H9 (cell line): ENCODE results near the gene MAMDC4. TPM values are rescaled to one million over a fixed set of nuclear protein-coding genes. Genes with fewer than 3 reads are reported as not detected.
"Not testable (repeated sequence)": the region's sequence is repeated elsewhere in the genome, so short reads cannot be mapped to it uniquely, and the experiment has no call there.

Source experiments
- DNase-seq: peaks from one replicate; pipeline ENCODE4 v3.0.0-alpha.2; 2017
- H2AFZ ChIP-seq: one replicate; pipeline ENCODE4 v1.6.1; 2013; ENCODE audit warnings: mild to moderate bottlenecking, low read length, control low read depth, moderate library complexity
- H2AK5ac ChIP-seq: 2 replicates; pipeline ENCODE4 v1.6.1; 2013; ENCODE audit warnings: low read length, control low read depth, mixed read lengths; ENCODE audit not compliant: insufficient read length
- H2BK120ac ChIP-seq: one replicate; pipeline ENCODE4 v1.6.1; 2013; ENCODE audit warnings: low read depth, mild to moderate bottlenecking, low read length, control low read depth, inconsistent platforms; ENCODE audit not compliant: poor library complexity, severe bottlenecking
- H2BK12ac ChIP-seq: 2 replicates; pipeline ENCODE4 v1.6.1; 2013; ENCODE audit warnings: low read length, control low read depth, mixed read lengths, low read depth; ENCODE audit not compliant: insufficient read length
- H2BK15ac ChIP-seq: 2 replicates; pipeline ENCODE4 v1.6.1; 2013; ENCODE audit warnings: low read depth, low read length, control low read depth
- H2BK20ac ChIP-seq: one replicate; pipeline ENCODE4 v1.6.1; 2013; ENCODE audit warnings: low read depth, mild to moderate bottlenecking, low read length, control low read depth, inconsistent platforms; ENCODE audit not compliant: poor library complexity, severe bottlenecking
- H2BK5ac ChIP-seq: 2 replicates; pipeline ENCODE4 v1.6.1; 2013; ENCODE audit warnings: low read length, control low read depth, mixed read lengths; ENCODE audit not compliant: insufficient read length
- H3K14ac ChIP-seq: 2 replicates; pipeline ENCODE4 v1.6.1; 2013; ENCODE audit warnings: low read length, control low read depth; ENCODE audit not compliant: insufficient read depth
- H3K18ac ChIP-seq: 2 replicates; pipeline ENCODE4 v1.6.1; 2013; ENCODE audit warnings: low read depth, mild to moderate bottlenecking, mixed read lengths, low read length, control low read depth; ENCODE audit not compliant: insufficient read length
- H3K23ac ChIP-seq: 2 replicates; pipeline ENCODE4 v1.6.1; 2013; ENCODE audit warnings: low read length, control low read depth, mixed read lengths, low read depth; ENCODE audit not compliant: insufficient read length
- H3K23me2 ChIP-seq: 2 replicates; pipeline ENCODE4 v1.6.1; 2013; ENCODE audit warnings: low read depth, mild to moderate bottlenecking, mixed read lengths, low read length, control low read depth; ENCODE audit not compliant: insufficient read length, poor library complexity, severe bottlenecking
- H3K27ac ChIP-seq: 2 replicates; pipeline ENCODE4 v1.5.1; 2013; ENCODE audit warnings: low read length, control low read depth, mixed read lengths, low read depth; ENCODE audit not compliant: insufficient read length
- H3K27me3 ChIP-seq: 2 replicates; pipeline ENCODE4 v1.6.1; 2013; ENCODE audit warnings: low read length, control low read depth, inconsistent platforms; ENCODE audit not compliant: insufficient read depth
- H3K4ac ChIP-seq: 2 replicates; pipeline ENCODE4 v1.6.1; 2013; ENCODE audit warnings: low read depth, mild to moderate bottlenecking, control low read depth, inconsistent platforms, low read length, moderate library complexity
- H3K4me1 ChIP-seq: 2 replicates; pipeline ENCODE4 v1.6.1; 2013; ENCODE audit warnings: low read length, control low read depth, inconsistent platforms; ENCODE audit not compliant: insufficient read depth
- H3K4me2 ChIP-seq: 2 replicates; pipeline ENCODE4 v1.6.1; 2013; ENCODE audit warnings: low read length, control low read depth, mixed read lengths; ENCODE audit not compliant: insufficient read length, insufficient read depth
- H3K56ac ChIP-seq: 2 replicates; pipeline ENCODE4 v1.6.1; 2013; ENCODE audit warnings: low read depth, mild to moderate bottlenecking, mixed read lengths, low read length, control low read depth; ENCODE audit not compliant: insufficient read length
- H3K79me1 ChIP-seq: 2 replicates; pipeline ENCODE4 v1.6.1; 2013; ENCODE audit warnings: low read depth, mild to moderate bottlenecking, moderate library complexity, low read length, control low read depth, inconsistent platforms; ENCODE audit not compliant: insufficient read depth, poor library complexity, severe bottlenecking
- H3K79me2 ChIP-seq: 2 replicates; pipeline ENCODE4 v1.6.1; 2013; ENCODE audit warnings: low read length, control low read depth, inconsistent platforms; ENCODE audit not compliant: insufficient read depth
- H3K9ac ChIP-seq: 2 replicates; pipeline ENCODE4 v1.6.1; 2013; ENCODE audit warnings: low read length, control low read depth, mixed read lengths; ENCODE audit not compliant: insufficient read length; ENCODE audit errors: extremely low read depth
- H3K9me3 ChIP-seq: one replicate; pipeline ENCODE4 v1.6.1; 2013; ENCODE audit warnings: low read depth, low read length, inconsistent platforms; ENCODE audit not compliant: control insufficient read depth
- H3T11ph ChIP-seq: one replicate; pipeline ENCODE4 v1.6.1; 2013; ENCODE audit warnings: mild to moderate bottlenecking, low read length, control low read depth, inconsistent platforms
- H4K20me1 ChIP-seq: one replicate; pipeline ENCODE4 v1.6.1; 2013; ENCODE audit not compliant: control insufficient read depth, insufficient read length, insufficient read depth
- H4K5ac ChIP-seq: 2 replicates; pipeline ENCODE4 v1.6.1; 2013; ENCODE audit warnings: low read depth, mild to moderate bottlenecking, mixed read lengths, low read length, control low read depth; ENCODE audit not compliant: insufficient read length
- H4K8ac ChIP-seq: replicated peaks from 2 replicates; pipeline ENCODE4 v1.6.1; 2013; ENCODE audit warnings: low read length, control low read depth, mixed read lengths, low read depth; ENCODE audit not compliant: insufficient read length
- H4K91ac ChIP-seq: 2 replicates; pipeline ENCODE4 v1.6.1; 2013; ENCODE audit warnings: low read depth, mild to moderate bottlenecking, moderate library complexity, mixed read lengths, low read length, control low read depth; ENCODE audit not compliant: insufficient read length
- H3K27ac Mint-ChIP-seq, 3 experiments: 2 replicates in 2 of 3; 3 replicates in 1 of 3; pipeline ENCODE4 v1.8.0; 2020 to 2021; ENCODE audit warnings: mixed read lengths in 3 of 3, mild to moderate bottlenecking in 1 of 3, moderate library complexity in 1 of 3
- H3K27me3 Mint-ChIP-seq: 2 replicates; pipeline ENCODE4 v1.8.0; 2021; ENCODE audit warnings: low read depth, mild to moderate bottlenecking, moderate library complexity, mixed read lengths
- H3K36me3 Mint-ChIP-seq, 3 experiments: 2 replicates in 2 of 3; 3 replicates in 1 of 3; pipeline ENCODE4 v1.8.0; 2020 to 2021; ENCODE audit warnings: low read depth in 3 of 3, mixed read lengths in 3 of 3; ENCODE audit not compliant: insufficient read depth in 1 of 3
- H3K4me1 Mint-ChIP-seq, 2 experiments: 2 replicates each; pipeline ENCODE4 v1.8.0; 2020; ENCODE audit warnings: mixed read lengths in 2 of 2
- H3K4me3 Mint-ChIP-seq, 2 experiments: 2 replicates in 1 of 2; 3 replicates in 1 of 2; pipeline ENCODE4 v1.8.0; 2020 to 2021; ENCODE audit warnings: mild to moderate bottlenecking in 2 of 2, mixed read lengths in 2 of 2, moderate library complexity in 1 of 2
- H3K9me3 Mint-ChIP-seq, 2 experiments: 2 replicates in 1 of 2; 3 replicates in 1 of 2; pipeline ENCODE4 v1.8.0; 2020; ENCODE audit warnings: mild to moderate bottlenecking in 2 of 2, mixed read lengths in 2 of 2, moderate library complexity in 1 of 2
- CTCF ChIP-seq: fragments of 200-600 bp; sonication (generic); conservative IDR thresholded peaks from 3 replicates; pipeline ENCODE4 v1.8.0; 2021; ENCODE audit warnings: antibody characterized with exemption, mild to moderate bottlenecking
- WGBS: extraction: QIAGEN DNeasy Blood & Tissue Kit; methylation state at CpG from one replicate; pipeline ENCODE4 v1.1.7; 2013; ENCODE audit warnings: missing lambda C conversion rate, low lambda C conversion rate, mixed read lengths; ENCODE audit not compliant: insufficient read length; ENCODE audit errors: extremely low coverage; 5-methylcytosine and 5-hydroxymethylcytosine counted together
- total RNA-seq: library from RNA; stranded (reverse); gene quantifications from 2 replicates; pipeline ENCODE4 v1.2.1, GENCODE V29; 2021

MAMDC4 gene
- total RNA-seq, 1 experiment from 2014 or later, result 9.2 TPM

- Histone ChIP-seq H3K23me2 (no peaks in the 10 kb centered on the region), H4K20me1 (no peaks in the 10 kb centered on the region), H2BK20ac (no peak overlapping the region), H2AFZ (no peak overlapping the region), H3K9ac (no peak overlapping the region), H3K4me1 (peaks cover 2% of the 10 kb centered on the region; the same call in 1 of the 2 replicates), H3K79me2 (no peaks in the 10 kb centered on the region), H3K27ac (no peak overlapping the region), H4K5ac (no peak overlapping the region), H3K14ac (no peak overlapping the region), H3K56ac (no peak overlapping the region), H2BK120ac (no peak overlapping the region), H3K79me1 (no peaks in the 10 kb centered on the region), H3K27me3 (no peaks in the 10 kb centered on the region), H2BK5ac (no peak overlapping the region), H3K4ac (no peak overlapping the region), H3T11ph (no peak overlapping the region), H3K18ac (no peak overlapping the region), H2BK12ac (no peak overlapping the region), H2AK5ac (no peak overlapping the region), H4K91ac (no peak overlapping the region), H3K9me3 (no peaks in the 10 kb centered on the region), H4K8ac (no peak overlapping the region), H3K4me2 (no peak overlapping the region), H2BK15ac (no peak overlapping the region), H3K23ac (no peak overlapping the region)
- no CpG with 5 or more reads among the region's 27 CpGs for WGBS
- no peak for DNase-seq
- no peak overlapping the region for H3K4me3 Mint-ChIP-seq
- peaks cover 4 to 26% (median 23%) of the 10 kb centered on the region in 3 experiments for H3K36me3 Mint-ChIP-seq
- peaks cover 7% of the 10 kb centered on the region; the same call in 1 of the 2 replicates for H3K27me3 Mint-ChIP-seq
- peaks cover 16 to 22% of the 10 kb centered on the region in 2 experiments for H3K4me1 Mint-ChIP-seq
- H3K27ac Mint-ChIP-seq, result no peak overlapping the region
- no peaks in the 10 kb centered on the region for H3K9me3 Mint-ChIP-seq
- no peak for TF ChIP-seq CTCF
Measured at GRCh38 chr9:136837146-136837855, 14.8 kb upstream of the MAMDC4 start.

GRCh38 chr9:136837856-136838277 is 14.3 kb upstream of the MAMDC4 start:
- H4K5ac ChIP-seq, H3K18ac ChIP-seq, H3K4me2 ChIP-seq, H3K23me2 ChIP-seq, H2BK12ac ChIP-seq, H2BK5ac ChIP-seq, H3K27ac Mint-ChIP-seq, H4K20me1 ChIP-seq, H4K8ac ChIP-seq, H2BK120ac ChIP-seq, H3K14ac ChIP-seq, H3K27me3 Mint-ChIP-seq, H3K9ac ChIP-seq, H3K23ac ChIP-seq, H2AK5ac ChIP-seq, DNase-seq, H3K4ac ChIP-seq, H3K9me3 ChIP-seq, H4K91ac ChIP-seq, H2BK20ac ChIP-seq, H2AFZ ChIP-seq, H3K27ac ChIP-seq, H3K4me1 ChIP-seq, H3K79me2 ChIP-seq, H3K79me1 ChIP-seq, H3T11ph ChIP-seq, H2BK15ac ChIP-seq, H3K9me3 Mint-ChIP-seq, H3K4me3 Mint-ChIP-seq, H3K27me3 ChIP-seq, H3K56ac ChIP-seq: not testable (repeated sequence)
- no CpG with 5 or more reads among the region's 15 CpGs for WGBS
- H3K4me1 Mint-ChIP-seq, result peaks cover 16 to 24% of the 10 kb centered on the region in 2 experiments
- peaks cover 0 to 22% (median 19%) of the 10 kb centered on the region in 3 experiments; a peak in 5 of 7 replicates for H3K36me3 Mint-ChIP-seq
